CD4-positive, alpha-beta T cell treated with Interleukin-15 for 4 hours (primary cell): ENCODE results near the gene SMC1B.
A peak's percentile ranks its signal among the peaks of the same experiment; 100 is the strongest.
"Not testable (repeated sequence)": the region's sequence is repeated elsewhere in the genome, so short reads cannot be mapped to it uniquely, and the experiment has no call there.

Source experiments
- DNase-seq: peaks from one replicate; pipeline ENCODE4 v3.0.0-alpha.2; 2020; ENCODE audit warnings: low spot score

The SMC1B gene

DNA sequence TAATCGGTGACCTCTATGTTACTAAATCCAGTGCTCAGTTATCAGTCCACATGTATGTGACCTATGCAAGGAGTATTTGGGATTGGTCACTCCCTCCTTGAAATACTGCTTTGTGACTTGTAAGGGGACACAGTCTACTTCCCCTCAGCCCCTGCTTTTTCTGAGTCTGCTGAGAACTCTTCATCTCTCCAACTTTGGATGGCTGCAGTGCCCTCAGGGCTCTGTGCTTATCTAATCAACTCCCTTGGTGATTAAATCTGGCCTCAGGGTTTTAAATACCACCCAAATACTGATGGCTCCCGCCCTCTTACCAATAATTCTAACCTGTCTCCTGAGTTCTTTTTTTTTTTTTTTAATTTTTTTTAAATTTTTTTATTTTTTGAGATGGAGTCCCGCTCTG, 63.5 kb downstream of the SMC1B start:
- no peak for DNase-seq

DNA sequence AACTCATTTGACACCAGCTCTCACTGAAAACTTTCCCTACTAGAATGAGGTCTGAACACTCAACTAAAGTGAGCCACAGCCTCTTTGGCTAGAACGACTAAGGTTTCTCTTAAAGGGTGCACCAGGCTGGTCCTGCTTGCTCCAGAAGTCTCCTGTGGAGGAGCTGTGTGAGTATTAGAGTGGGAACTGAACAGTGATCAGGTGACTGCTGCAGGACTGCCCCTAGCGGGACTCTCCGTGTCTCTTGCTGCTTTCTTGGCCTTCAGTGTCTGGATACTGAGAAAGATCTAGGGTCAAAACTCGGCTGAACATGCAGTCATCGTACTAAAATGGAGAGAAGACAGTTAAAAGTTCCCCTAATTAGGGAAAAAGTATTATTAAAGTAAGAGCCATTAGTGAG, 69.1 kb downstream of the SMC1B start:
- DNase-seq: no peak

DNA sequence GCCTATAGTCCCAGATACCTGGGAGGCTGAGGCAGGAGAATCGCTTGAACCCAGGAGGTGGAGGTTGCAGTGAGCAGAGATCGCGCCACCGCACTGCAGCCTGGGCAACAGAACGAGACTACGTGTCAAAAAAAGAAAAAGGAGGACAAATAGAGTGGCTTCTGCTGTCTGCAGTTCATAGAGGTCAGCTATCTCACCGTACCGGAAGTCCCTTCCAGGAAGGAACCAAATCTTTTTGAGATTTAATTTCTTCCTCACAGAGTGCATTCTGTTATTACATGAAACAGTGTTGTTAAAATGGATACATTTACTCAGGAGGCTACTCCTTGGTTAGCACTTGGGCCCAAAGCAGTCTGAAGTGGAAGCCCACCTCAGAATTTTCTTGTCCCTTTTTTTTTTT, 70.3 kb downstream of the SMC1B start:
- DNase-seq: no peak

- peak; percentile 24 for DNase-seq
Measured at GRCh38 chr22:45341498-45341897, 71.9 kb downstream of the SMC1B start.

- no peak for DNase-seq
Measured at GRCh38 chr22:45340323-45340722, 73.1 kb downstream of the SMC1B start.

GRCh38 chr22:45338795-45339194, 74.6 kb downstream of the SMC1B start:
- DNase-seq: no peak

GRCh38 chr22:45337536-45337935, 75.9 kb downstream of the SMC1B start:
- no peak for DNase-seq

DNA sequence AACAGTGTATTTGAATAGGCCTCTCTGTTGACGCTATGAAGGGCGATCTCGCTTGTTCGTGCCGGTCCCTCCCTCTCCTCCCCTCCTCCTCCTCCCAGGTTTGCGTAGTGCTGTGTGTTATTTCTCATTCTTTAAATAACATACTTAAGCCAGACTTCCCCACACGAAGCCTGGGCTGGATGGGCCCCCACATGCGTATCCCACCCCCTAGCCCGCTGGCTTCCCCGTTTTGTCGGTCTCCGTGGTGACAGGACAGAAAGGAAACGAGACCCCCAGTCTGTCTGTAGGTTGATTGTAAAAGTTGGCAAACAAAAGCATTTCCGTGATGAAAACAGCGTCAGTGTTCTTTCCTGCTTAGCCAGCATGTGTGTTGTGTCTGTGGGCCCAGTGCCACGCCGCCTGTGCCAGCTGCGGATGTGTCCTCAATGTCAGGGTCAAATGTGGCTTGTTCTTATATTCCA, 76.4 kb downstream of the SMC1B start:
- DNase-seq: no peak

- no peak for DNase-seq
Measured at GRCh38 chr22:45335854-45336522, 77.4 kb downstream of the SMC1B start.

DNA sequence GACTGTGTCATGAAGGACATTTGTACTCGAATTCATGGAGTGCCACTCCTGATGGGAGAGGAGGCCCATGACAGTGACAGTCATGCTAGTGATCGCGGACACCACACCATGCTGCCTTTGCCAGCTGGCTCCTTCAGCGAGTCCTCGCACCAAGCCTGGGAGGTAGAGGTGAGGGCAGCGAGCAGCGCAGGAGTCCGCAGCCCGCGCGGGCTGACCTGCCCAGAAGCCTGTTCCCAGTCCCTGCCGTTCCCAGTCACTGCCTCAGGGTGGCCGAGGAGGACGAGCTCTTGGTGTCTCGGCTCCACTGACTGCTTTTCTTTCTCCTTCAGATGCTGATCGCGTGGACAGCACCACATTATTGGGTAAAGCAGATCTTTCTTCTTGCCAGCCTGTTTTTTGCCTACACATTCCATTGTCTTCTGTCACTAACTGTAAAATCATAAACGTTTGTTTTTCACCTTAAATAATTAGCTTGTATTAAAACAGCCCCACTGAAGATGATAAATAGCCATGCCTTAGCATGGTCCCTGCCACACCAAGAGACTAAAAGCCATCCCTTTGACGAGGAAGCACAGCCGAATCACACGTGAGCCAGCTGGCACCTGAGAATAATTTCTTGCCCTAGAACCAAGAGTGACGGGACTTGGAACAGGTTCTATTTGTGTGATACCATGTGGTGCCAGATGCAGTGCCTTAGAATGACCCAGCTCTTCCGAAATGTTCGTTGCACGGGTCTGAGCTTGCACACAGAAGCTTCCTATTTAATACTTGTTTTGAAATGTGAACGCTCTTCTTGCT, 78.2 kb downstream of the SMC1B start:
- no peak for DNase-seq

DNA sequence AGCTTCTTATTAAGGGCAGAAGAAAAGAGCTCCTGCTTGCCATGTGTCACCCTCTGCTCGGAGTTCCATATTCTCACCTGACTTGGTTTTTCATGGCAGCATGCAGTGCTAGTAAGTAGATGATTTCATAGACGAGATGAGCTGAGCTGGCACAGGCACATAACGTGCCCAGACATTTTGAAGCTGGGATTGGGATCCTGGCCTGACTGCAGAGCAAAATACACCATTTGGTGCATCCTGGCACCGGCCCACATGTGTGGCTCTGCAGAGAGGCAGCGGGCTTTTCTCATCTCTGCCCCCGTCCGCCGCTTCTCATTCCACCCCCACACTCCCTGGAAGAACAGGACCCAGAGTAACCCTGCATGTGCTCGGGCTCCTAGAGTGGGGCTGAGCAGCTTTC, 78.9 kb downstream of the SMC1B start:
- DNase-seq: no peak

GRCh38 chr22:45334068-45334467, 79.3 kb downstream of the SMC1B start:
- DNase-seq: no peak

DNA sequence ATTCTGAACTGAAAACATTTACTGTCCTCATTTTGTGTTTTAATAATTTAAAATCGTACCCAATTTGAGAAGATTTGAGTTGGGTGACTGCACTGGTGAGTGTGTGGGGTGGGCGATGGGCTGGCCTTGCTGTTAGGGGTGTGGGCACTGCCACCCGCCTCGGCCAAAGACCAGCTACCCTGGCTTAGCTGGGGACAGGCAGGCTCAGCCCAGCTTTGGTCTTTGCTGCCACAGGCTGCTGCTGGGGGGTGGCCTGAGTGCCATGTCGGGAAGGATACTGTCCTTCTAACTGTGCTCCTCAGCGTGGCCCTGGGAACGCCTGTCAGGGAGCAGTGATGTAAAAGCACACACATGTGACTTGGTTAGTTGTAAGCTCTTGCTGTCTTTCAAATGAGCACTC, 81.4 kb downstream of the SMC1B start:
- no peak for DNase-seq

DNA sequence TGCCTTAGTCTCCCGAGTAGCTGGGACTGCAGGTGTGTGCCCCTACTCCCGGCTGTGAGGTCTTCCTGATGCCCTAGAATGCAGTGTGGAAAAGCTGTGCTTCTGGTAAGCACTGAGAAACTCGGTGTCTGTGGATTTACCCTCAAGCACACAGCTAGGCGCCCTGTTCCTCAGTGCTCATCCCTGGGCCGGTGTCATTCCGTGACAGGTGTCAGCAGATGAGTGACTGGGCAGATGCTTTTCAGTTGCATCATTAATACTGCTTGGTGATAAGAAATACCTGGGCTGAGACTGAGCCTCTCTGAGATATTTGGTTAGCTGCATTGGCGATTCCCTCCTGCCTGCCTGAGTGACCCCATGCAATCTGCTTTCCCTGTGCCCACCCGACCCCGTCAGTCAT, 81.9 kb downstream of the SMC1B start:
- no peak for DNase-seq

DNA sequence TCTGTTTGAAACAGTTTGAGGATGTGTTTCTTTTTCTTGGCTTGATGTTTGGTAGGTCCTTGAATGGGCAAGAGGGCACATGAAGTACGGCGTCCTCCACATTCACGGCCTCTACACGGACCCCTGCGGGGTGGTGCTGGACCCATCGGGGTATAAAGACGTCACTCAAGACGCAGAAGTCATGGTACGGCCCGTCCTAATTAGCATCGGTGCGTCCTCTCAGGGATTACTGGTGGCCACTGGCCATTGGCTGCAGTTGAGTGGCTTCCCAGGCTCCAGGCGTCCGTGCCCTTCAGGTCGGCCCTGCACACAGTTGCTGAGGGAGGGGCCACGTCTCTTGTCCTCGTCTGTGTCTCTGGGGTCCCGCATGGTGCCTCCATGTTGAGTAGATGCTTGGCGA, 82.9 kb downstream of the SMC1B start:
- DNase-seq: no peak

DNA sequence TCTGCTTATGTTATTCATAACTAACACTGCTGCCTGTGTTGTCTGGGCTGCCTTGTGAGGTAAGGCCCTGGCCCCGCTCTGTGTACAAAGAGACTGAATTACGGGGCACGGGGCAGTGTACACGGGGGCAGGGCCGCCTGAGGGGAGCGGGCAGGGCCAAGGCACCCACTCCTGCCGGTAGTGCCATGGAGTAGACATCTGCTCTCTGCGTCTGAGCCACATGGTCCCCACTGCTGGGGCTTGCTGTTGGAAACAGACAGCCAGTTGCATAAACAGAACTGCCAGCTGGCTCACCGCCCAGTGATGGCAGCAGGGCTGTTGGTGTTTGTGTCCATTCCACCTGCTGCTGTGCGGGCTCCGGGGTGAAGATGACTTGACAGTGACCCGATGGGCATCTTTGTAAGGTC, 83.9 kb downstream of the SMC1B start:
- no peak for DNase-seq

GRCh38 chr22:45328822-45329529, 84.4 kb downstream of the SMC1B start:
- no peak for DNase-seq

GRCh38 chr22:45328261-45328660, 85.1 kb downstream of the SMC1B start:
- not testable (repeated sequence) for DNase-seq

- no peak for DNase-seq
Measured at GRCh38 chr22:45324311-45324711, 89.1 kb downstream of the SMC1B start.

GRCh38 chr22:45323695-45324094, 89.7 kb downstream of the SMC1B start:
- no peak for DNase-seq

GRCh38 chr22:45322873-45323525, 90.4 kb downstream of the SMC1B start:
- DNase-seq: no peak

DNA sequence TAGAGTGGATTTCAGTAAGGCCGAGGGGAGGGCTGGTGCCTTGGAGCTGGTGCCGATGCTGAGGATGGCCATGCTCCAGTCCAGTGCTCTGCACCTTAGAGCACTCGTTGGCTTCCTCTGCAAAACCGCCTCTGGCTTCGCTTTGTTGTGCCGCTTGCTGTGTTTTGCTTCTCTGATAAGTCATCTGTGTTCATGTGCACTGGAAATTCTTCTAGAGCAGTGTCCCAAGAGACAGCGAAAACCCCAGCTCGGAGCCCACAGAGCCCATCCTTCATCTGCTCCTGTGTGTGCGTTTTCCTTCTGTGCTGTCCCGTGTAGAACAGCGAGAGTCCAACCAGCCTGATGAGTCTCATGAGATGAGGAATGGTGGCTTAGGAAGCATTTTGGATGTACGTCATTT, 91.6 kb downstream of the SMC1B start:
- no peak for DNase-seq
